GM19324 (cell line): Measurements from ENCODE around the gene CUEDC2.

Experiments used
- ATAC-seq: cut with Tn5 transposase; IDR thresholded peaks from one replicate; pipeline ENCODE4 v1.9.1; 2021; ENCODE audit warnings: mild to moderate bottlenecking, moderate library complexity; ENCODE audit not compliant: unreplicated experiment, low FRiP score

CUEDC2 gene

DNA sequence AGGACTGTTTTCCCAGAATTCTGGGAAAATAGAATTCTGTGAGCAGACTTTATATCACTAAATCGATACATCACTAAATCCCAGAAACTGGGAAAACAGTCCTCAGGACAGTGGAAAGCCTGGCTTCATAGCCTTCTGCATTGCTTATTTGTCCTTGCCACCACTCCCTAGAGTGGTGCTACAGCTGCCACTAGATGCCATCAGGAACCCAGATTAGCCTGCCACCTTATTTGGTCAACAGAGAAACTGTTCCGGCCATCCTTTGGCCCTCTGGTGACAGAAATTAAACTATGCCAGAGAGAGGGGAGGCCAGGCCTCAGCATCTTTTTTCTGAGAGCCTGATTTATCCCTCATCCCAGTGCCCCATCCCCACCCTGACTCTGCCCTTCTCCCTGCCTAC lies 56.5 kb downstream of the CUEDC2 start:
- ATAC-seq = no peak

DNA sequence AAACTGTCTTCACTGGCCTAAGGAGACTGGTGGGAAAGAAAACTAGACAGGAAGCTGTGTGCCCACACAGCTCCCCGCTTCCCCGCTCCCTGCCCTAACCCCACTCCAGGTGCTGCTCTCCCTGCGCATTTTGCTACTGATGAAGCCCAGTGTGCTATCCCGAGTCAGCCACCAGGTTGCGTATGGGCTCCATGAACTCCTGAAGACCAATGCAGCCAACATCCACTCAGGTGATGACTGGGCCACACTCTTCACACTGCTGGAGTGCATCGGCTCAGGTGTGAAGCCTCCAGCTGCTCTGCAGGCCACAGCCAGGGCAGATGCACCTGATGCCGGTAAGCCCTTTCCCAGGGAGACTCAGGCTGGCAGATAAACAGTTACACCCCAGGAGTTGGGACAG lies 57.1 kb downstream of the CUEDC2 start:
- no peak for ATAC-seq
